Liver (tissue), 9 donors: ENCODE measurements around the gene ZCCHC18. TPM values are rescaled to one million over a fixed set of nuclear protein-coding genes. Genes with fewer than 3 reads are reported as not detected.

ENCODE experiments used
- DNase-seq: peaks from one replicate; pipeline ENCODE4 v3.0.0-alpha.2; 2017; ENCODE audit warnings: low spot score
- H3K27ac ChIP-seq, 2 donors: one replicate each; pipeline ENCODE4 v1.7.0; 2013; ENCODE audit warnings: inconsistent platforms in 2 of 2, low read length in 2 of 2, control low read depth in 1 of 2, low read depth in 1 of 2, mild to moderate bottlenecking in 1 of 2
- H3K27me3 ChIP-seq, 4 donors: one replicate each; pipeline versions ENCODE4 v1.6.1 to v1.7.0; 2013; ENCODE audit warnings: low read length in 3 of 4, inconsistent platforms in 1 of 4, mild to moderate bottlenecking in 1 of 4, moderate library complexity in 1 of 4; ENCODE audit not compliant: control insufficient read depth in 4 of 4, insufficient read depth in 4 of 4
- H3K36me3 ChIP-seq, 4 donors: one replicate each; pipeline versions ENCODE4 v1.6.1 to v1.7.0; 2013; ENCODE audit warnings: low read length in 3 of 4, mild to moderate bottlenecking in 3 of 4, low read depth in 1 of 4, moderate library complexity in 1 of 4; ENCODE audit not compliant: control insufficient read depth in 4 of 4, insufficient read depth in 3 of 4
- H3K4me1 ChIP-seq, 4 donors: one replicate each; pipeline versions ENCODE4 v1.6.1 to v1.7.0; 2013; ENCODE audit warnings: low read length in 3 of 4, mild to moderate bottlenecking in 3 of 4, moderate library complexity in 1 of 4; ENCODE audit not compliant: control insufficient read depth in 4 of 4, insufficient read depth in 4 of 4
- H3K4me3 ChIP-seq, 3 donors: one replicate each; pipeline versions ENCODE4 v1.6.1 to v1.7.0; 2013; ENCODE audit warnings: low read length in 3 of 3, control low read depth in 1 of 3, low read depth in 1 of 3, mild to moderate bottlenecking in 1 of 3
- H3K9ac ChIP-seq, 2 donors: one replicate each; pipeline ENCODE4 v1.7.0; 2013; ENCODE audit warnings: low read length in 2 of 2, mild to moderate bottlenecking in 2 of 2, moderate library complexity in 2 of 2, control low read depth in 1 of 2, low read depth in 1 of 2
- H3K9me3 ChIP-seq, 4 donors: one replicate each; pipeline versions ENCODE4 v1.6.1 to v1.7.0; 2013; ENCODE audit warnings: low read length in 3 of 4; ENCODE audit not compliant: control insufficient read depth in 4 of 4
- ATF3 ChIP-seq: IDR thresholded peaks from 2 replicates; pipeline ENCODE4 v1.6.1; 2016; ENCODE audit warnings: antibody characterized with exemption
- CTCF ChIP-seq: fragments of 150-350 bp; IDR thresholded peaks from 2 replicates; pipeline ENCODE4 v1.5.1; 2017; ENCODE audit warnings: improper control_type of control experiment, low read depth, low read length; ENCODE audit not compliant: missing input control
- EGR1 ChIP-seq, 2 donors: IDR thresholded peaks; 2 replicates each; pipeline ENCODE4 v1.6.1; 2016 to 2018; ENCODE audit warnings: antibody characterized with exemption in 2 of 2, low read depth in 2 of 2
- FOXA1 ChIP-seq: IDR thresholded peaks from 2 replicates; pipeline ENCODE4 v1.6.1; 2016; ENCODE audit warnings: antibody characterized with exemption
- FOXA2 ChIP-seq: IDR thresholded peaks from 2 replicates; pipeline ENCODE4 v1.6.1; 2016; ENCODE audit warnings: antibody characterized with exemption
- GABPA ChIP-seq, 2 donors: IDR thresholded peaks in 1 of 2; conservative IDR thresholded peaks in 1 of 2; 2 replicates each; pipeline ENCODE4 v1.6.1; 2016; ENCODE audit warnings: antibody characterized with exemption in 2 of 2, mild to moderate bottlenecking in 1 of 2, moderate library complexity in 1 of 2
- HNF4A ChIP-seq, 2 donors: conservative IDR thresholded peaks; 2 replicates each; pipeline ENCODE4 v1.6.1; 2016; ENCODE audit warnings: antibody characterized with exemption in 2 of 2, mild to moderate bottlenecking in 2 of 2
- JUND ChIP-seq, 2 donors: IDR thresholded peaks; 2 replicates each; pipeline ENCODE4 v1.6.1; 2016; ENCODE audit warnings: antibody characterized with exemption in 2 of 2
- MAX ChIP-seq: IDR thresholded peaks from 2 replicates; pipeline ENCODE4 v1.6.1; 2016; ENCODE audit warnings: antibody characterized with exemption
- NR2F2 ChIP-seq: IDR thresholded peaks from 2 replicates; pipeline ENCODE4 v1.6.1; 2016; ENCODE audit warnings: antibody characterized with exemption
- RAD21 ChIP-seq, 2 donors: IDR thresholded peaks; 2 replicates each; pipeline ENCODE4 v1.6.1; 2016; ENCODE audit warnings: antibody characterized with exemption in 2 of 2, mild to moderate bottlenecking in 2 of 2
- REST ChIP-seq: IDR thresholded peaks from 2 replicates; pipeline ENCODE4 v1.6.1; 2016; ENCODE audit warnings: antibody characterized with exemption, mild to moderate bottlenecking
- RXRA ChIP-seq, 2 donors: IDR thresholded peaks; 2 replicates each; pipeline ENCODE4 v1.6.1; 2017 to 2018; ENCODE audit warnings: antibody characterized with exemption in 2 of 2, mild to moderate bottlenecking in 1 of 2
- SP1 ChIP-seq: IDR thresholded peaks from 2 replicates; pipeline ENCODE4 v1.6.1; 2018; ENCODE audit warnings: antibody characterized with exemption, mild to moderate bottlenecking
- YY1 ChIP-seq: IDR thresholded peaks from 2 replicates; pipeline ENCODE4 v1.6.1; 2016; ENCODE audit warnings: antibody characterized with exemption, mild to moderate bottlenecking
- ZBTB33 ChIP-seq: IDR thresholded peaks from 2 replicates; pipeline ENCODE4 v1.6.1; 2016; ENCODE audit warnings: antibody characterized with exemption
- WGBS: extraction: QIAGEN DNeasy Blood & Tissue Kit; methylation state at CpG from one replicate; pipeline ENCODE4 v1.1.7; 2013; 5-methylcytosine and 5-hydroxymethylcytosine counted together
- polyA plus RNA-seq, 2 donors: library from polyadenylated mRNA; stranded (reverse) in 1 of 2; unstranded in 1 of 2; fragments of 200-250 nt in 1 of 2; fragments of >200 nt in 1 of 2; fragmentation: Nextera tagmentation in 1 of 2; extraction: Ambion mirVana in 1 of 2; gene quantifications; one replicate each; pipeline versions ENCODE4 v1.2.1 to v1.2.3, GENCODE V29; 2013 to 2015
- total RNA-seq, 2 donors: library from RNA; depleted of rRNA; stranded (reverse); fragments of >200 nt; gene quantifications; one replicate each; pipeline ENCODE4 v1.2.3, GENCODE V29; 2014
- donor health status: healthy.
- donor health status: healthy.
- donor health status: healthy.
- donor health status: healthy.
- donor health status: healthy.

ZCCHC18 gene
- total and polyA plus RNA-seq, 4 donors, result 0.05 to 0.25 (median 0.09) TPM; not detected in 1

- TF ChIP-seq REST, result no peak
- no peak for TF ChIP-seq MAX
These were observed 13.4 kb upstream of the ZCCHC18 start (continued) for GRCh38 chrX:104098919-104099318.

GRCh38 chrX:104104676-104105075 lies 7.6 kb upstream of the ZCCHC18 start:
- no peak overlapping the region for H3K9ac ChIP-seq
- TF ChIP-seq FOXA2 (no peak), EGR1 (IDR thresholded peaks at IDR 0.05; ENCODE audit: low read depth in 2 of 2) (no peak), CTCF (no peak), JUND (IDR thresholded peaks at IDR 0.05) (no peak), REST (no peak), HNF4A (conservative IDR thresholded peaks at IDR 0.05) (no peak), NR2F2 (no peak), RAD21 (IDR thresholded peaks at IDR 0.05) (no peak), SP1 (no peak), MAX (no peak), ATF3 (no peak), ZBTB33 (no peak), YY1 (no peak), FOXA1 (no peak), GABPA (IDR thresholded peaks at IDR 0.05 in 1 of 2, conservative IDR thresholded peaks at IDR 0.05 in 1 of 2) (no peak), RXRA (IDR thresholded peaks at IDR 0.05) (no peak)
- H3K4me3 ChIP-seq, result no peak overlapping the region
- no peaks in the 10 kb centered on the region for H3K9me3 ChIP-seq
- H3K36me3 ChIP-seq, result no peaks in the 10 kb centered on the region
- 89% methylated on average over 10 of the region's 10 CpGs for WGBS
- no peak for DNase-seq
- H3K4me1 ChIP-seq, result no peaks in the 10 kb centered on the region
- H3K27me3 ChIP-seq, result peaks cover 0 to 5% (median 0%) of the 10 kb centered on the region in 4 donors
- H3K27ac ChIP-seq, result no peak overlapping the region
